MM.1S (cell line): ENCODE results near the gene MPST.

ENCODE experiments used
- DNase-seq: peaks from one replicate; pipeline ENCODE4 v3.0.0-alpha.2; 2015
- H2AFZ ChIP-seq: fragments of 300-600 bp; sonication (generic); 2 replicates; pipeline ENCODE4 v1.6.0; 2016; ENCODE audit warnings: antibody characterized with exemption, low read length
- H3F3A ChIP-seq: fragments of 300-600 bp; sonication (generic); 2 replicates; pipeline ENCODE4 v1.6.1; 2016; ENCODE audit warnings: mild to moderate bottlenecking, antibody characterized with exemption, low read length, moderate library complexity, mixed read lengths; ENCODE audit not compliant: insufficient read depth
- H3K27ac ChIP-seq: fragments of 300-600 bp; sonication (generic); 2 replicates; pipeline ENCODE4 v1.5.1; 2016; ENCODE audit warnings: mild to moderate bottlenecking, low read length
- H3K27me3 ChIP-seq: fragments of 300-600 bp; sonication (generic); replicated peaks from 2 replicates; pipeline ENCODE4 v1.6.0; 2016; ENCODE audit warnings: low read length; ENCODE audit not compliant: insufficient read depth
- H3K36me3 ChIP-seq: fragments of 300-600 bp; sonication (generic); replicated peaks from 2 replicates; pipeline ENCODE4 v1.6.1; 2016; ENCODE audit warnings: mild to moderate bottlenecking, low read length, mixed read lengths; ENCODE audit not compliant: insufficient read depth
- H3K4me1 ChIP-seq: fragments of 300-600 bp; sonication (generic); 2 replicates; pipeline ENCODE4 v1.6.1; 2016; ENCODE audit warnings: low read length, mixed read lengths
- H3K4me2 ChIP-seq: fragments of 300-600 bp; sonication (generic); 2 replicates; pipeline ENCODE4 v1.6.0; 2016; ENCODE audit warnings: low read depth, low read length
- H3K4me3 ChIP-seq: fragments of 300-600 bp; sonication (generic); 2 replicates; pipeline ENCODE4 v1.5.1; 2016; ENCODE audit warnings: low read length, mixed read lengths
- H3K79me2 ChIP-seq: fragments of 300-600 bp; sonication (generic); 2 replicates; pipeline ENCODE4 v1.6.1; 2016; ENCODE audit warnings: mixed run types, low read length, mixed read lengths
- H3K9ac ChIP-seq: fragments of 300-600 bp; sonication (generic); 2 replicates; pipeline ENCODE4 v1.6.1; 2016; ENCODE audit warnings: low read length, mixed read lengths
- H3K9me2 ChIP-seq: fragments of 300-600 bp; sonication (generic); replicated peaks from 2 replicates; pipeline ENCODE4 v1.6.1; 2016; ENCODE audit warnings: mild to moderate bottlenecking, low read length, mixed read lengths; ENCODE audit not compliant: insufficient read depth
- H3K9me3 ChIP-seq: fragments of 300-600 bp; sonication (generic); replicated peaks from 2 replicates; pipeline ENCODE4 v1.6.1; 2016; ENCODE audit warnings: mild to moderate bottlenecking, low read length, mixed read lengths; ENCODE audit not compliant: insufficient read depth
- H4K20me1 ChIP-seq: fragments of 300-600 bp; sonication (generic); 2 replicates; pipeline ENCODE4 v1.6.1; 2016; ENCODE audit warnings: mild to moderate bottlenecking, low read length, moderate library complexity, mixed read lengths; ENCODE audit not compliant: insufficient read depth
- CTCF ChIP-seq: fragments of 300-600 bp; sonication (generic); IDR thresholded peaks from 2 replicates; pipeline ENCODE4 v1.5.1; 2016; ENCODE audit warnings: antibody characterized with exemption, low read length, mixed read lengths
- EZH2 ChIP-seq: fragments of 300-600 bp; sonication (generic); optimal IDR thresholded peaks from 2 replicates; pipeline ENCODE3; 2017; ENCODE audit warnings: low read depth, mild to moderate bottlenecking, antibody characterized with exemption, low read length, mixed read lengths
- EZH2phosphoT487 ChIP-seq: fragments of 300-600 bp; sonication (generic); IDR thresholded peaks from 2 replicates; pipeline ENCODE4 v1.6.1; 2018; ENCODE audit warnings: antibody characterized with exemption, low read length

Gene MPST

GRCh38 chr22:37060801-37061610 is 41.5 kb downstream of the MPST start:
- Histone ChIP-seq H3K4me2 (no peak overlapping the region), H3K27me3 (peaks cover 29% of the 10 kb centered on the region), H2AFZ (no peak overlapping the region), H3K9ac (no peak overlapping the region), H3K27ac (no peak overlapping the region), H4K20me1 (no peaks in the 10 kb centered on the region), H3K79me2 (no peaks in the 10 kb centered on the region), H3K4me3 (no peak overlapping the region), H3K9me2 (no peaks in the 10 kb centered on the region), H3K4me1 (no peaks in the 10 kb centered on the region), H3F3A (no peaks in the 10 kb centered on the region), H3K36me3 (no peaks in the 10 kb centered on the region), H3K9me3 (no peaks in the 10 kb centered on the region)
- TF ChIP-seq EZH2, result no peak
- no peak for TF ChIP-seq EZH2phosphoT487
- TF ChIP-seq CTCF, result no peak
- DNase-seq, result no peak

GRCh38 chr22:37061611-37062375 is 42.3 kb downstream of the MPST start:
- Histone ChIP-seq H4K20me1 (no peaks in the 10 kb centered on the region), H3K9me3 (no peaks in the 10 kb centered on the region), H2AFZ (no peak overlapping the region), H3K9ac (no peak overlapping the region), H3K4me1 (no peaks in the 10 kb centered on the region), H3K27me3 (peaks cover 37% of the 10 kb centered on the region), H3K9me2 (no peaks in the 10 kb centered on the region), H3K4me2 (no peak overlapping the region), H3K79me2 (no peaks in the 10 kb centered on the region), H3K27ac (no peak overlapping the region), H3K36me3 (no peaks in the 10 kb centered on the region), H3K4me3 (no peak overlapping the region), H3F3A (no peaks in the 10 kb centered on the region)
- DNase-seq, result no peak
- TF ChIP-seq EZH2phosphoT487 (no peak), EZH2 (no peak), CTCF (no peak)

- Histone ChIP-seq H3K36me3 (no peaks in the 10 kb centered on the region), H2AFZ (no peak overlapping the region), H3K9ac (no peak overlapping the region), H3K9me3 (no peaks in the 10 kb centered on the region), H3K9me2 (no peaks in the 10 kb centered on the region), H3K79me2 (no peaks in the 10 kb centered on the region), H3K27me3 (peaks cover 42% of the 10 kb centered on the region), H3F3A (no peaks in the 10 kb centered on the region), H4K20me1 (no peaks in the 10 kb centered on the region), H3K4me3 (no peak overlapping the region), H3K27ac (no peak overlapping the region), H3K4me2 (no peak overlapping the region), H3K4me1 (no peaks in the 10 kb centered on the region)
- TF ChIP-seq EZH2 (no peak), EZH2phosphoT487 (no peak), CTCF (no peak)
- no peak for DNase-seq
These were observed 42.8 kb downstream of the MPST start for GRCh38 chr22:37062376-37062675.
